Bronchial epithelial cell (primary cell): ENCODE data around the gene MAGI2. TPM values are rescaled to one million over a fixed set of nuclear protein-coding genes. Genes with fewer than 3 reads are reported as not detected.

Experiments used
- DNase-seq: peaks from one replicate; pipeline ENCODE4 v3.0.0-alpha.2; 2010; ENCODE audit warnings: low read depth
- FAIRE-seq: peaks from 2 replicates; lab custom pipeline; 2011; peaks lifted over from hg19 to GRCh38; lab: Jason Lieb, UNC
- H3K27me3 ChIP-seq: 2 replicates; pipeline ENCODE4 v1.5.1; 2011; ENCODE audit warnings: low read length; ENCODE audit not compliant: control insufficient read depth, insufficient read depth
- H3K36me3 ChIP-seq: 2 replicates; pipeline ENCODE4 v1.5.1; 2011; ENCODE audit warnings: low read length; ENCODE audit not compliant: control insufficient read depth, insufficient read depth
- H3K4me3 ChIP-seq: 2 replicates; pipeline ENCODE4 v1.5.1; 2011; ENCODE audit warnings: mild to moderate bottlenecking, low read depth, low read length, control low read depth
- CTCF ChIP-seq: IDR thresholded peaks from 2 replicates; pipeline ENCODE4 v1.5.1; 2011; ENCODE audit warnings: mild to moderate bottlenecking, moderate library complexity, low read length, control low read depth, inconsistent platforms; ENCODE audit not compliant: insufficient read depth, severe bottlenecking
- total RNA-seq: library from RNA; depleted of rRNA; stranded (reverse); fragments of >200 nt; gene quantifications from 2 replicates; pipeline ENCODE4 v1.2.1, GENCODE V29; 2014

Gene MAGI2
- total RNA-seq, 1 donor from 2014 or later, result 2.6 TPM

- Histone ChIP-seq H3K4me3 (no peak overlapping the region), H3K27me3 (no peaks in the 10 kb centered on the region), H3K36me3 (no peaks in the 10 kb centered on the region)
- FAIRE-seq, result no peak
- TF ChIP-seq CTCF, result no peak
- no peak for DNase-seq
Observed at GRCh38 chr7:79353720-79354468, 99.6 kb downstream of the MAGI2 start.

- no peaks in the 10 kb centered on the region for H3K27me3 ChIP-seq
- H3K36me3 ChIP-seq, result no peaks in the 10 kb centered on the region
- DNase-seq (no peak), FAIRE-seq (no peak)
- no peak for TF ChIP-seq CTCF
- H3K4me3 ChIP-seq, result no peak overlapping the region
Observed at GRCh38 chr7:79352323-79352722, 101.1 kb downstream of the MAGI2 start.

GRCh38 chr7:79347351-79347750, 106.1 kb downstream of the MAGI2 start:
- FAIRE-seq (no peak), DNase-seq (no peak)
- Histone ChIP-seq H3K36me3 (no peaks in the 10 kb centered on the region), H3K4me3 (no peak overlapping the region), H3K27me3 (no peaks in the 10 kb centered on the region)
- no peak for TF ChIP-seq CTCF

GRCh38 chr7:79341902-79342301, 111.6 kb downstream of the MAGI2 start:
- TF ChIP-seq CTCF, result no peak
- DNase-seq (no peak), FAIRE-seq (no peak)
- H3K4me3 ChIP-seq, result no peak overlapping the region
- no peaks in the 10 kb centered on the region for H3K36me3 ChIP-seq
- H3K27me3 ChIP-seq, result no peaks in the 10 kb centered on the region

- DNase-seq (peak; percentile 27), FAIRE-seq (no peak)
- Histone ChIP-seq H3K36me3 (no peaks in the 10 kb centered on the region), H3K4me3 (no peak overlapping the region), H3K27me3 (no peaks in the 10 kb centered on the region)
- no peak for TF ChIP-seq CTCF
Observed at GRCh38 chr7:79340212-79340611, 113.3 kb downstream of the MAGI2 start.
